GM12875 (cell line): ENCODE measurements around the gene CAMK1D.
"Not testable (repeated sequence)": the region's sequence is repeated elsewhere in the genome, so short reads cannot be mapped to it uniquely, and the experiment has no call there.

Experiments used
- H3K4me3 ChIP-seq: one replicate; pipeline ENCODE4 v1.5.1; 2011; ENCODE audit warnings: low read depth, low read length, control low read depth
- TF ChIP-seq, protein P1 (sequence below): IDR thresholded peaks from 2 replicates; pipeline ENCODE4 v1.5.1; 2011; ENCODE audit warnings: low read depth, mild to moderate bottlenecking, control low read depth, inconsistent platforms, low read length, moderate library complexity, borderline replicate concordance; ENCODE audit not compliant: insufficient read depth

CAMK1D gene

DNA sequence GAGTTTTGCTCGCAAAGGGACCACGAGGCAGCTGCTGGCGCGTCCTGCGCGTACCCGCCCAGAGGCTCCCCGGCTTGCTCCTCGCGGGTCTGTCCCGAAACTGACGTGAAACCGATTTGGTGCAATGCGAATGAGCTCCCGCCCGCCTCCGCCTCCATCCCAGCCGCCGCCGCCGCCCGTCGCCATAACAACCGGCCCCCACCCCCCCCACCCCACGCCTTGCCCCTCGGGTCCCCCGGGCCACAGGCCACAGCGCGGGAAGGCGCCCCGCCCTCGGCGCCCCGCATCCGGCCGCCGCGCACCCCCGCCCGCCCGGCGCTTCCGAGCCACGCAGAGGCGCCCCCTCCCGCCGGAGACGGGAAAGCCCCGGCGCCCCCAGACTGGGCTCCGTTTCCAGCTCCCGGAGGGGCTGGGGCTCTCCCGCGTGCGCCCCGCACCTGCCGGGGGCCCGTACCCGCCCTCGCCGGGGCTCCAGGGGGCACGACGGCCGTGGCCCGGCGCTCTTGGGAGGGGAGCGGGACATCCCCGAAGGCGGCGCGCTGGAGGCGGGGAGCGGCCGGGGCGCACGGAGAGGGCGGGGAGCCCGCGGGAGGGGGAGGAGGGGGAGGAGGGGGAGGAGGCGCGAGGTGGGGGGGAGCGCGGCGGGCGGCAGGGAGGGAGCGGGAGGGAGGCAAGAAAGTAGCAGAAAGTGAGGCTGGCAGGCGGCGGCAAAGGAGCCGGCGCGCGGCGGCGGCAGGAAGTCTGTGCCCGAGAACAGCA is at the start of gene CAMK1D:
CAMK1D (plus strand) TSS at position 678 of the 759 bp plus-strand sequence.
- TF ChIP-seq, protein P1, sequence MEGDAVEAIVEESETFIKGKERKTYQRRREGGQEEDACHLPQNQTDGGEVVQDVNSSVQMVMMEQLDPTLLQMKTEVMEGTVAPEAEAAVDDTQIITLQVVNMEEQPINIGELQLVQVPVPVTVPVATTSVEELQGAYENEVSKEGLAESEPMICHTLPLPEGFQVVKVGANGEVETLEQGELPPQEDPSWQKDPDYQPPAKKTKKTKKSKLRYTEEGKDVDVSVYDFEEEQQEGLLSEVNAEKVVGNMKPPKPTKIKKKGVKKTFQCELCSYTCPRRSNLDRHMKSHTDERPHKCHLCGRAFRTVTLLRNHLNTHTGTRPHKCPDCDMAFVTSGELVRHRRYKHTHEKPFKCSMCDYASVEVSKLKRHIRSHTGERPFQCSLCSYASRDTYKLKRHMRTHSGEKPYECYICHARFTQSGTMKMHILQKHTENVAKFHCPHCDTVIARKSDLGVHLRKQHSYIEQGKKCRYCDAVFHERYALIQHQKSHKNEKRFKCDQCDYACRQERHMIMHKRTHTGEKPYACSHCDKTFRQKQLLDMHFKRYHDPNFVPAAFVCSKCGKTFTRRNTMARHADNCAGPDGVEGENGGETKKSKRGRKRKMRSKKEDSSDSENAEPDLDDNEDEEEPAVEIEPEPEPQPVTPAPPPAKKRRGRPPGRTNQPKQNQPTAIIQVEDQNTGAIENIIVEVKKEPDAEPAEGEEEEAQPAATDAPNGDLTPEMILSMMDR, result peak; percentile 48

GRCh38 chr10:12301036-12301435 is 48.3 kb upstream of the CAMK1D start:
- H3K4me3 ChIP-seq, result not testable (repeated sequence)

More for the DNA sequence above, at the start of gene CAMK1D:
- peak within 1 kb of the TSS; percentile 96 for H3K4me3 ChIP-seq

- TF ChIP-seq, protein P1, result no peak
- peak overlapping the region; percentile 16 for H3K4me3 ChIP-seq
Observed at GRCh38 chr10:12308057-12308456, 41.3 kb upstream of the CAMK1D start.

DNA sequence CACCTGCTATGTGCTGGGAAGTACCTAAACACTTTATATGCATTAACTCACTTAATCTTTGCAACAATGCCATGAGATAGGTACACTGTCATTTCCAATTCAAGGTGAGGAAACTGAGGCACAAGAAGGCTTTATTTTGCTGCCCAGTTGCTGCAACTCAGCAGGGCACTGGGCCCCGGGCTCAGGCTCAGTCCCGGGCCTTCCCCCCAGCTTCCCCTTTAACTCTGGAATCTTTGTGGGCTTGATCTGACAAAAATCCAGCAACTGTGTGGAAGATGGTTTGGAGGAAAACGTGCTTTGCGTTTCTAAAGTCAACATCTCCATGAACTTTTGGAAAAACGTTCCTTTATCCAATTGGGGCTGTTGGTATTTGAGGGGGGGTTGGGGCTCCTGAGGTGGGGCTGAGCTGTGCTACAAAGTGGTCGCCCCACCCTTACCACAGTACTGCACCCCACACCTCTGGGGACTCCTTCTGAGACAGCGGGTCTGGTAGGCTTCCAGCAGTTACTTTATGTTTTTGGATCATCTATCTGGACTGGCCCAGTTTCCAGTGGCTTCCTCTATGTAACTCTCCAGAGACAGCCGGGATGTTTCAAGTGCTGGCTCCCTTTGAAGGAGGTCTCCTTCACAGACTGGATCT is 40.5 kb upstream of the CAMK1D start:
- TF ChIP-seq, protein P1, result no peak
- H3K4me3 ChIP-seq, result no peak overlapping the region

DNA sequence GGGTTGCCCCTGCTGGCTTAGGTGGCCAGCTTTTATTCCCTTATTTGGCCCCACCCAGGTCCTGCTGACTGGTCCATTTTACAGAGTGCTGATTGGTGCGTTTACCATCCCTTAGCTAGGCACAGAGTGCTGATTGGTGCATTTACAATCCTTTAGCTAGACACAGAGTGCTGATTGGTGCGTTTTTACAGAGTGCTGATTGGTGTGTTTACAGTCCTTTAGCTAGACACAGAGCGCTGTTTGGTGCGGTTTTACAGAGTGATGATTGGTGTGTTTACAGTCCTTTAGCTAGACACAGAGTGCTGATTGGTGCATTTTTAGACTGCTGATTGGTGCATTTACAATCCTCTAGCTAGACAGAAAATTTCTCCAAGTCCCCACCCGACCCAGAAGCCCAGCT is 39.6 kb upstream of the CAMK1D start:
- not testable (repeated sequence) for H3K4me3 ChIP-seq

- TF ChIP-seq, protein P1, result no peak
Observed at GRCh38 chr10:12314836-12315235, 34.5 kb upstream of the CAMK1D start.

GRCh38 chr10:12319076-12319475 is 30.3 kb upstream of the CAMK1D start:
- no peak overlapping the region for H3K4me3 ChIP-seq
- TF ChIP-seq, protein P1, result no peak

More at GRCh38 chr10:12314836-12315235, 34.5 kb upstream of the CAMK1D start:
- no peak overlapping the region for H3K4me3 ChIP-seq

GRCh38 chr10:12320892-12321291 is 28.5 kb upstream of the CAMK1D start:
- H3K4me3 ChIP-seq, result no peak overlapping the region
- TF ChIP-seq, protein P1, result no peak
